ENCODE data around the gene IL13.
A peak's percentile ranks its signal among the peaks of the same experiment; 100 is the strongest.
"Not testable (repeated sequence)": the region's sequence is repeated elsewhere in the genome, so short reads cannot be mapped to it uniquely, and the experiment has no call there.

Gene IL13

GRCh38 chr5:132688536-132689339 is 30.8 kb downstream of the IL13 start:
- no peak for DNase-seq (ENCODE audit: low spot score)

- DNase-seq (ENCODE audit: low spot score): no peak
Observed at GRCh38 chr5:132689513-132689912, 31.5 kb downstream of the IL13 start.

- no peak for DNase-seq (ENCODE audit: low spot score)
Observed at GRCh38 chr5:132690156-132690555, 32.2 kb downstream of the IL13 start.

- DNase-seq (ENCODE audit: low spot score): not testable (repeated sequence)
Observed at GRCh38 chr5:132691755-132692631, 34.0 kb downstream of the IL13 start.

GRCh38 chr5:132692632-132692967 is 34.6 kb downstream of the IL13 start:
- peak; percentile 16 for DNase-seq (ENCODE audit: low spot score)

GRCh38 chr5:132695956-132696355 is 38.0 kb downstream of the IL13 start:
- no peak for DNase-seq (ENCODE audit: low spot score)

- DNase-seq (ENCODE audit: low spot score): no peak
Observed at GRCh38 chr5:132704875-132705274, 46.9 kb downstream of the IL13 start.

- DNase-seq (ENCODE audit: low spot score): no peak
Observed at GRCh38 chr5:132708645-132709044, 50.7 kb downstream of the IL13 start.
